Body of pancreas (tissue), 4 donors: ENCODE results near the gene SPEF2.

ENCODE experiments used
- POLR2A ChIP-seq, 3 donors: fragments of 450-650 bp; IDR thresholded peaks; one replicate each; pipeline ENCODE4 v1.6.1; 2016; ENCODE audit warnings: antibody characterized with exemption in 3 of 3, mild to moderate bottlenecking in 2 of 3
- TF ChIP-seq, protein P1 (sequence below), 7 experiments: fragments of 450-650 bp in 4 of 7; fragments of 200-600 bp in 3 of 7; sonication (generic) in 3 of 7; IDR thresholded peaks; one replicate each; pipeline ENCODE4 v1.5.1; 2016 to 2019; ENCODE audit warnings: antibody characterized with exemption in 7 of 7

DNA sequence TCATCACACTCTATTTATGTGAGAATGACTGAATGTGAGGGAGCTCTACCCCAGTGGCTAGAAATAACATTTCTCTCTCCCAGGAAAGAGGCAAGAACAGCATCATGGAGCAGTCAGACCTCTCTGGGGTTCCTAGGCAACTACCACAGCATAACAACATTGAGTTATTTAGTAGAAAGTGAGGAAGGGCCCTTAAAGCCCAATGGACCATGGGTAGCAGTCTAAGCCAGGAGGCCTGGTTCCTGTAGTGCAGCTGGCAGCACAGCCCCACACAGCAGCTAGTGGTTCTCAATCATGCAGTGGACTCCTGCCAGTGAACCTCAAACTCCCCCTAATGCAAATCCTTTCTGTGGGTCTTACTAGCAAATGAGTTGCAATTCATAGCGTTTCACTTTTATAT, 55.3 kb downstream of the SPEF2 start:
- TF ChIP-seq, protein P1, sequence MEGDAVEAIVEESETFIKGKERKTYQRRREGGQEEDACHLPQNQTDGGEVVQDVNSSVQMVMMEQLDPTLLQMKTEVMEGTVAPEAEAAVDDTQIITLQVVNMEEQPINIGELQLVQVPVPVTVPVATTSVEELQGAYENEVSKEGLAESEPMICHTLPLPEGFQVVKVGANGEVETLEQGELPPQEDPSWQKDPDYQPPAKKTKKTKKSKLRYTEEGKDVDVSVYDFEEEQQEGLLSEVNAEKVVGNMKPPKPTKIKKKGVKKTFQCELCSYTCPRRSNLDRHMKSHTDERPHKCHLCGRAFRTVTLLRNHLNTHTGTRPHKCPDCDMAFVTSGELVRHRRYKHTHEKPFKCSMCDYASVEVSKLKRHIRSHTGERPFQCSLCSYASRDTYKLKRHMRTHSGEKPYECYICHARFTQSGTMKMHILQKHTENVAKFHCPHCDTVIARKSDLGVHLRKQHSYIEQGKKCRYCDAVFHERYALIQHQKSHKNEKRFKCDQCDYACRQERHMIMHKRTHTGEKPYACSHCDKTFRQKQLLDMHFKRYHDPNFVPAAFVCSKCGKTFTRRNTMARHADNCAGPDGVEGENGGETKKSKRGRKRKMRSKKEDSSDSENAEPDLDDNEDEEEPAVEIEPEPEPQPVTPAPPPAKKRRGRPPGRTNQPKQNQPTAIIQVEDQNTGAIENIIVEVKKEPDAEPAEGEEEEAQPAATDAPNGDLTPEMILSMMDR (IDR thresholded peaks at IDR 0.05), result no peak
- no peak for TF ChIP-seq POLR2A (IDR thresholded peaks at IDR 0.05)
